GM23338 (cell line): Measurements from ENCODE around the gene PPIP5K2. TPM values are rescaled to one million over a fixed set of nuclear protein-coding genes. Genes with fewer than 3 reads are reported as not detected.

Experiments
- ATAC-seq: fragments of 200-7000 bp; cut with Tn5 transposase; 3 replicates; pipeline ENCODE4 v1.9.1; 2020
- DNase-seq: peaks from one replicate; pipeline ENCODE4 v3.0.0-alpha.2; 2015; ENCODE audit warnings: low spot score
- H2AFZ ChIP-seq: fragments of 200-600 bp; sonication (generic); 2 replicates; pipeline ENCODE4 v1.8.0; 2016; ENCODE audit warnings: antibody characterized with exemption, mild to moderate bottlenecking, moderate library complexity
- H3F3A ChIP-seq: fragments of 200-600 bp; sonication (generic); replicated peaks from 2 replicates; pipeline ENCODE4 v1.8.0; 2017; ENCODE audit warnings: antibody characterized with exemption, mixed run types, low read depth
- H3K27ac ChIP-seq: fragments of 200-600 bp; sonication (generic); 2 replicates; pipeline ENCODE4 v1.6.1; 2016; ENCODE audit warnings: low read depth
- H3K27me3 ChIP-seq: fragments of 200-600 bp; sonication (generic); 2 replicates; pipeline ENCODE4 v1.8.0; 2016; ENCODE audit warnings: mild to moderate bottlenecking, mixed run types, moderate library complexity; ENCODE audit not compliant: insufficient read depth
- H3K36me3 ChIP-seq: fragments of 200-600 bp; sonication (generic); 2 replicates; pipeline ENCODE4 v1.8.0; 2016; ENCODE audit warnings: mild to moderate bottlenecking; ENCODE audit not compliant: insufficient read depth
- H3K4me1 ChIP-seq: fragments of 200-600 bp; sonication (generic); 2 replicates; pipeline ENCODE4 v1.8.0; 2016; ENCODE audit warnings: mild to moderate bottlenecking, moderate library complexity; ENCODE audit not compliant: insufficient read depth
- H3K4me2 ChIP-seq: fragments of 200-600 bp; sonication (generic); 2 replicates; pipeline ENCODE4 v1.7.1; 2017; ENCODE audit warnings: mixed run types
- H3K4me3 ChIP-seq: fragments of 200-600 bp; sonication (generic); 2 replicates; pipeline ENCODE4 v1.6.1; 2016; ENCODE audit warnings: mixed run types
- H3K79me2 ChIP-seq: fragments of 200-600 bp; sonication (generic); replicated peaks from 2 replicates; pipeline ENCODE4 v1.8.0; 2017; ENCODE audit warnings: mild to moderate bottlenecking; ENCODE audit not compliant: insufficient read depth
- H3K9me2 ChIP-seq: fragments of 200-600 bp; sonication (generic); 2 replicates; pipeline ENCODE4 v1.8.0; 2017; ENCODE audit not compliant: insufficient read depth
- H4K20me1 ChIP-seq: fragments of 200-600 bp; sonication (generic); replicated peaks from 2 replicates; pipeline ENCODE4 v1.8.0; 2017; ENCODE audit warnings: mild to moderate bottlenecking; ENCODE audit not compliant: insufficient read depth
- H3K27ac Mint-ChIP-seq: 2 replicates; pipeline ENCODE4 v1.8.0; 2020; ENCODE audit warnings: inconsistent platforms, mild to moderate bottlenecking, moderate library complexity, mixed read lengths
- H3K27me3 Mint-ChIP-seq: 3 replicates; pipeline ENCODE4 v1.8.0; 2022; ENCODE audit warnings: low read depth, mild to moderate bottlenecking, moderate library complexity, mixed read lengths, inconsistent platforms; ENCODE audit not compliant: insufficient read depth, poor library complexity
- H3K36me3 Mint-ChIP-seq: 3 replicates; pipeline ENCODE4 v1.8.0; 2021; ENCODE audit warnings: low read depth, mild to moderate bottlenecking, inconsistent platforms, moderate library complexity, mixed read lengths
- H3K4me1 Mint-ChIP-seq: 3 replicates; pipeline ENCODE4 v1.8.0; 2020; ENCODE audit warnings: mild to moderate bottlenecking, inconsistent platforms, mixed read lengths
- H3K4me3 Mint-ChIP-seq: 3 replicates; pipeline ENCODE4 v1.8.0; 2021; ENCODE audit warnings: moderate library complexity, mild to moderate bottlenecking, inconsistent platforms, mixed read lengths
- H3K9me3 Mint-ChIP-seq: 3 replicates; pipeline ENCODE4 v1.8.0; 2020; ENCODE audit warnings: moderate library complexity, mild to moderate bottlenecking, inconsistent platforms, mixed read lengths
- CTCF ChIP-seq, 2 experiments: fragments of 200-600 bp in 1 of 2; sonication (generic) in 1 of 2; conservative IDR thresholded peaks; 2 replicates each; pipeline versions ENCODE4 v1.5.1 to v1.6.1; 2016 to 2017; ENCODE audit warnings: antibody characterized with exemption in 2 of 2, low read depth in 2 of 2, mild to moderate bottlenecking in 2 of 2, moderate library complexity in 1 of 2
- ETS1 ChIP-seq: IDR thresholded peaks from 2 replicates; pipeline ENCODE4 v1.6.1; 2016; ENCODE audit warnings: antibody characterized with exemption
- EZH2 ChIP-seq: fragments of 200-600 bp; sonication (generic); IDR thresholded peaks from one replicate; pipeline ENCODE4 v1.8.0; 2017; ENCODE audit warnings: antibody characterized with exemption, mild to moderate bottlenecking, low read depth; ENCODE audit not compliant: unreplicated experiment
- JUNB ChIP-seq: IDR thresholded peaks from one replicate; pipeline ENCODE4 v1.6.1; 2016; ENCODE audit warnings: antibody characterized with exemption; ENCODE audit not compliant: unreplicated experiment
- POLR2AphosphoS5 ChIP-seq: IDR thresholded peaks from 2 replicates; pipeline ENCODE4 v1.6.1; 2016; ENCODE audit warnings: antibody characterized with exemption, low read depth
- STAT1 ChIP-seq: IDR thresholded peaks from one replicate; pipeline ENCODE4 v1.6.1; 2016; ENCODE audit warnings: antibody characterized with exemption; ENCODE audit not compliant: unreplicated experiment
- ZNF114 ChIP-seq: fragments of 250-450 bp; sonication (Bioruptor Pico); IDR thresholded peaks from 2 replicates; pipeline ENCODE4 v1.5.0; 2020; ENCODE audit warnings: mild to moderate bottlenecking, moderate library complexity
- ZNF331 ChIP-seq: fragments of 250-450 bp; sonication (Bioruptor Pico); IDR thresholded peaks from 2 replicates; pipeline ENCODE4 v1.5.0; 2020; ENCODE audit warnings: low read depth, mild to moderate bottlenecking, moderate library complexity
- ZNF462 ChIP-seq: fragments of 250-450 bp; sonication (Bioruptor Pico); IDR thresholded peaks from 2 replicates; pipeline ENCODE4 v1.5.0; 2020; ENCODE audit warnings: mild to moderate bottlenecking, moderate library complexity
- polyA plus RNA-seq: library from polyadenylated mRNA; unstranded; fragments of >200 nt; fragmentation: Nextera tagmentation; extraction: Ambion mirVana; gene quantifications from 2 replicates; pipeline ENCODE4 v1.2.1, GENCODE V29; 2016
- total RNA-seq: library from RNA; depleted of rRNA; stranded (reverse); fragments of >200 nt; shearing (Covaris generic); gene quantifications from 2 replicates; pipeline ENCODE4 v1.2.3, GENCODE V29; 2014

The PPIP5K2 gene
- total and polyA plus RNA-seq, 2 experiments from 2014 or later = 41.7 to 45.4 TPM

- no peak for TF ChIP-seq POLR2AphosphoS5
- TF ChIP-seq ZNF114 (CRISPR knock-in tag) = no peak
- TF ChIP-seq STAT1 = no peak
- TF ChIP-seq EZH2 = no peak
- no peak for TF ChIP-seq ETS1
- no peak for TF ChIP-seq JUNB
- Histone ChIP-seq H3K9me2 (no peaks in the 10 kb centered on the region), H3K4me1 (peaks cover 2% of the 10 kb centered on the region; the same call in 1 of the 2 replicates), H3K27me3 (no peaks in the 10 kb centered on the region), H3K4me2 (no peak overlapping the region), H3K36me3 (no peaks in the 10 kb centered on the region), H3K4me3 (no peak overlapping the region), H3K27ac (no peak overlapping the region), H2AFZ (no peak overlapping the region), H3F3A (no peaks in the 10 kb centered on the region), H3K79me2 (no peaks in the 10 kb centered on the region), H4K20me1 (no peaks in the 10 kb centered on the region)
- Mint-ChIP-seq H3K27ac (no peak overlapping the region), H3K9me3 (no peaks in the 10 kb centered on the region), H3K4me1 (peaks cover 3% of the 10 kb centered on the region; the same call in 2 of the 3 replicates), H3K27me3 (no peaks in the 10 kb centered on the region), H3K36me3 (no peaks in the 10 kb centered on the region), H3K4me3 (no peak overlapping the region)
- no peak for ATAC-seq
- no peak for DNase-seq
Observed at GRCh38 chr5:103205991-103206700, 86.0 kb downstream of the PPIP5K2 start.

GRCh38 chr5:103207011-103207410, 86.9 kb downstream of the PPIP5K2 start:
- no peak overlapping the region for H3K4me2 ChIP-seq
- Mint-ChIP-seq H3K27ac (no peak overlapping the region), H3K9me3 (no peaks in the 10 kb centered on the region), H3K4me1 (peaks cover 9% of the 10 kb centered on the region; the same call in 2 of the 3 replicates), H3K27me3 (no peaks in the 10 kb centered on the region), H3K4me3 (no peak overlapping the region), H3K36me3 (no peaks in the 10 kb centered on the region)
- H3K4me1 ChIP-seq = peaks cover 6% of the 10 kb centered on the region; the same call in 1 of the 2 replicates
- no peak for ATAC-seq
- H2AFZ ChIP-seq = no peak overlapping the region
- no peaks in the 10 kb centered on the region for H3K9me2 ChIP-seq
- H3K27ac ChIP-seq = no peak overlapping the region
- H3K4me3 ChIP-seq = no peak overlapping the region
- H4K20me1 ChIP-seq = no peaks in the 10 kb centered on the region
- DNase-seq = no peak
- no peaks in the 10 kb centered on the region for H3F3A ChIP-seq
- H3K79me2 ChIP-seq = no peaks in the 10 kb centered on the region
- H3K27me3 ChIP-seq = no peaks in the 10 kb centered on the region
- H3K36me3 ChIP-seq = no peaks in the 10 kb centered on the region
- TF ChIP-seq STAT1 (no peak), ZNF331 (CRISPR knock-in tag) (no peak), ZNF462 (no peak), CTCF (conservative IDR thresholded peaks at IDR 0.05; ENCODE audit: low read depth in 2 of 2) (no peak), ETS1 (no peak)
